H1 (cell line): ENCODE results near the gene PPCDC. TPM values are rescaled to one million over a fixed set of nuclear protein-coding genes. Genes with fewer than 3 reads are reported as not detected.

ENCODE experiments used
- CTCF ChIA-PET: fragments of 300-600 bp; sonication (Branson Sonifier 250); formaldehyde crosslinking; loops from one replicate; lab custom pipeline; 2021; ENCODE audit not compliant: partially characterized antibody; lab: Charles Lee
- POLR2A ChIA-PET: fragments of 300-600 bp; sonication (Branson Sonifier 250); formaldehyde crosslinking; loops from one replicate; lab custom pipeline; 2021; ENCODE audit warnings: inconsistent platforms; ENCODE audit not compliant: partially characterized antibody; lab: Charles Lee
- DNase-seq, 2 experiments: peaks; one replicate each; pipeline versions ENCODE4 v3.0.0 to v3.0.0-alpha.2; 2010 to 2022; ENCODE audit warnings: low spot score in 2 of 2, low read depth in 1 of 2, mixed read lengths in 1 of 2
- FAIRE-seq: peaks from 2 replicates; lab custom pipeline; 2011; peaks lifted over from hg19 to GRCh38; lab: Jason Lieb, UNC
- H2AFZ ChIP-seq: 2 replicates; pipeline ENCODE4 v1.8.1; 2012; ENCODE audit warnings: low read length, inconsistent platforms
- H2AK5ac ChIP-seq: 2 replicates; pipeline ENCODE4 v1.6.1; 2013; ENCODE audit warnings: low read depth, low read length
- H2BK120ac ChIP-seq: replicated peaks from 2 replicates; pipeline ENCODE3; 2013; ENCODE audit warnings: low read depth, low read length, inconsistent platforms
- H2BK12ac ChIP-seq: 2 replicates; pipeline ENCODE4 v1.6.1; 2013; ENCODE audit warnings: low read depth, low read length
- H2BK15ac ChIP-seq: 2 replicates; pipeline ENCODE4 v1.6.1; 2013; ENCODE audit warnings: low read length
- H2BK20ac ChIP-seq: 2 replicates; pipeline ENCODE4 v1.6.1; 2013; ENCODE audit warnings: low read length
- H2BK5ac ChIP-seq: 2 replicates; pipeline ENCODE4 v1.6.1; 2013; ENCODE audit warnings: low read depth, low read length
- H3K14ac ChIP-seq: 2 replicates; pipeline ENCODE4 v1.6.1; 2013; ENCODE audit warnings: inconsistent platforms; ENCODE audit not compliant: insufficient read length
- H3K18ac ChIP-seq: 2 replicates; pipeline ENCODE4 v1.6.1; 2013; ENCODE audit warnings: low read length; ENCODE audit errors: extremely low read depth
- H3K23ac ChIP-seq: 2 replicates; pipeline ENCODE4 v1.6.1; 2013; ENCODE audit warnings: inconsistent platforms; ENCODE audit not compliant: insufficient read length
- H3K23me2 ChIP-seq: 2 replicates; pipeline ENCODE4 v1.6.1; 2013; ENCODE audit warnings: low read depth, low read length
- H3K27ac ChIP-seq: 2 replicates; pipeline ENCODE4 v1.6.1; 2011; ENCODE audit warnings: low read depth, low read length, inconsistent platforms
- H3K27me3 ChIP-seq, 4 experiments: replicated peaks in 1 of 4; 1 replicate in 1 of 4; 2 replicates in 3 of 4; pipeline versions ENCODE4 v1.6.1 to v1.8.1; 2011 to 2013; ENCODE audit warnings: low read length in 3 of 4, mild to moderate bottlenecking in 3 of 4, inconsistent platforms in 2 of 4, mixed read lengths in 2 of 4, moderate library complexity in 1 of 4; ENCODE audit not compliant: control insufficient read depth in 3 of 4, insufficient read depth in 3 of 4; ENCODE audit errors: extremely low read depth in 1 of 4
- H3K36me3 ChIP-seq, 4 experiments: 2 replicates each; pipeline versions ENCODE4 v1.6.1 to v1.8.1; 2011 to 2013; ENCODE audit warnings: mild to moderate bottlenecking in 4 of 4, low read length in 3 of 4, moderate library complexity in 2 of 4, control low read depth in 1 of 4, inconsistent platforms in 1 of 4; ENCODE audit not compliant: insufficient read depth in 4 of 4, control insufficient read depth in 2 of 4
- H3K4ac ChIP-seq: replicated peaks from 2 replicates; pipeline ENCODE3; 2013; ENCODE audit warnings: low read length, low read depth, mixed read lengths, inconsistent platforms; ENCODE audit not compliant: insufficient read length
- H3K4me1 ChIP-seq, 4 experiments: replicated peaks in 1 of 4; 1 replicate in 1 of 4; 2 replicates in 3 of 4; pipeline versions ENCODE4 v1.6.1 to v1.8.1; 2011 to 2013; ENCODE audit warnings: low read length in 3 of 4, inconsistent platforms in 2 of 4, mixed read lengths in 1 of 4; ENCODE audit not compliant: insufficient read depth in 4 of 4, control insufficient read depth in 3 of 4
- H3K4me2 ChIP-seq, 2 experiments: 2 replicates each; pipeline versions ENCODE4 v1.6.1 to v1.8.1; 2011 to 2013; ENCODE audit warnings: low read depth in 2 of 2, low read length in 2 of 2, control low read depth in 1 of 2, inconsistent platforms in 1 of 2, mild to moderate bottlenecking in 1 of 2; ENCODE audit not compliant: insufficient read depth in 1 of 2
- H3K4me3 ChIP-seq, 4 experiments: fragments of 200-600, 300-600 bp in 1 of 4; sonication (generic), shearing (Covaris generic), sonication (Bioruptor Twin) in 1 of 4; 2 replicates each; pipeline versions ENCODE4 v1.5.1 to v1.8.1; 2011 to 2016; ENCODE audit warnings: low read length in 4 of 4, low read depth in 3 of 4, control low read depth in 2 of 4, inconsistent platforms in 2 of 4, mild to moderate bottlenecking in 2 of 4, mixed read lengths in 1 of 4, moderate library complexity in 1 of 4; ENCODE audit not compliant: insufficient read depth in 2 of 4; ENCODE audit errors: extremely low read depth in 1 of 4
- H3K56ac ChIP-seq: replicated peaks from 2 replicates; pipeline ENCODE3; 2013; ENCODE audit warnings: low read depth, mild to moderate bottlenecking, mixed read lengths, low read length, inconsistent platforms; ENCODE audit not compliant: insufficient read length
- H3K79me1 ChIP-seq: 2 replicates; pipeline ENCODE4 v1.6.1; 2013; ENCODE audit warnings: low read depth, low read length, control low read depth
- H3K79me2 ChIP-seq, 2 experiments: 2 replicates each; pipeline versions ENCODE4 v1.6.1 to v1.8.1; 2012 to 2013; ENCODE audit warnings: low read length in 2 of 2, mild to moderate bottlenecking in 2 of 2, inconsistent platforms in 1 of 2; ENCODE audit not compliant: insufficient read depth in 2 of 2, control insufficient read depth in 1 of 2
- H3K9ac ChIP-seq, 4 experiments: replicated peaks in 1 of 4; 1 replicate in 1 of 4; 2 replicates in 3 of 4; pipeline versions ENCODE4 v1.6.1 to v1.8.1; 2011 to 2013; ENCODE audit warnings: low read depth in 3 of 4, low read length in 3 of 4, control low read depth in 2 of 4, mild to moderate bottlenecking in 2 of 4, moderate library complexity in 2 of 4, inconsistent platforms in 1 of 4; ENCODE audit errors: extremely low read depth in 1 of 4
- H3K9me3 ChIP-seq, 2 experiments: 2 replicates each; pipeline versions ENCODE4 v1.6.1 to v1.8.1; 2012 to 2013; ENCODE audit warnings: mild to moderate bottlenecking in 2 of 2, moderate library complexity in 2 of 2, control low read depth in 1 of 2, inconsistent platforms in 1 of 2, low read depth in 1 of 2, low read length in 1 of 2, mixed read lengths in 1 of 2; ENCODE audit not compliant: insufficient read depth in 2 of 2
- H4K20me1 ChIP-seq, 2 experiments: replicated peaks in 1 of 2; 2 replicates each; pipeline versions ENCODE3 to v1.8.1; 2011 to 2013; ENCODE audit warnings: inconsistent platforms in 2 of 2, low read length in 2 of 2, mild to moderate bottlenecking in 1 of 2; ENCODE audit not compliant: insufficient read depth in 2 of 2, control insufficient read depth in 1 of 2
- H4K5ac ChIP-seq: 2 replicates; pipeline ENCODE4 v1.6.1; 2013; ENCODE audit warnings: low read length, low read depth, mixed read lengths, inconsistent platforms; ENCODE audit not compliant: insufficient read length
- H4K8ac ChIP-seq: 2 replicates; pipeline ENCODE4 v1.8.0; 2013; ENCODE audit warnings: mild to moderate bottlenecking, moderate library complexity, low read length, inconsistent platforms; ENCODE audit not compliant: insufficient read depth; ENCODE audit errors: extremely low read depth
- H4K91ac ChIP-seq: replicated peaks from 2 replicates; pipeline ENCODE3; 2013; ENCODE audit warnings: low read length, mixed read lengths, inconsistent platforms; ENCODE audit not compliant: insufficient read length
- GTF2F1 ChIP-seq: IDR thresholded peaks from 2 replicates; pipeline ENCODE4 v1.6.1; 2012; ENCODE audit warnings: low read depth, low read length, improper control_type of control experiment, borderline replicate concordance
- WGBS, 2 experiments: shearing (Covaris generic) in 1 of 2; methylation state at CpG; one replicate each; pipeline versions ENCODE4 v1.1.6 to v1.1.7; 2013 to 2015; ENCODE audit warnings: low lambda C conversion rate in 2 of 2, mixed read lengths in 2 of 2, inconsistent platforms in 1 of 2, low coverage in 1 of 2, missing lambda C conversion rate in 1 of 2; ENCODE audit not compliant: insufficient replicate concordance in 2 of 2, insufficient coverage in 1 of 2, insufficient read length in 1 of 2; ENCODE audit errors: extremely low coverage in 1 of 2, missing lambda C conversion rate in 1 of 2; 5-methylcytosine and 5-hydroxymethylcytosine counted together
- polyA plus RNA-seq, 7 experiments: library from polyadenylated mRNA; depleted of rRNA in 3 of 7; stranded (reverse) in 5 of 7; unstranded in 2 of 7; fragments of >200 nt in 5 of 7; fragments of 200-250 nt in 2 of 7; gene quantifications; 1 replicate in 5 of 7; 2 replicates in 1 of 7; 4 replicates in 1 of 7; pipeline versions ENCODE4 v1.2.1 to v1.2.3, GENCODE V29; 2011 to 2013; ENCODE audit warnings: missing spikeins in 2 of 7, mixed read lengths in 2 of 7
- total RNA-seq: library from RNA; stranded (reverse); fragmentation: NEBNext Ultra II Directional; extraction: Animal tissue kit (Norgen Biotek cat#: 25700); gene quantifications from 2 replicates; pipeline ENCODE4 v1.2.1, GENCODE V29; 2021

Gene PPCDC
- total and polyA plus RNA-seq, 2 of the 8 experiments (the other 6 are each of a cell fraction or from before 2014, with no cell fraction given): 11.3 to 29.7 TPM

DNA sequence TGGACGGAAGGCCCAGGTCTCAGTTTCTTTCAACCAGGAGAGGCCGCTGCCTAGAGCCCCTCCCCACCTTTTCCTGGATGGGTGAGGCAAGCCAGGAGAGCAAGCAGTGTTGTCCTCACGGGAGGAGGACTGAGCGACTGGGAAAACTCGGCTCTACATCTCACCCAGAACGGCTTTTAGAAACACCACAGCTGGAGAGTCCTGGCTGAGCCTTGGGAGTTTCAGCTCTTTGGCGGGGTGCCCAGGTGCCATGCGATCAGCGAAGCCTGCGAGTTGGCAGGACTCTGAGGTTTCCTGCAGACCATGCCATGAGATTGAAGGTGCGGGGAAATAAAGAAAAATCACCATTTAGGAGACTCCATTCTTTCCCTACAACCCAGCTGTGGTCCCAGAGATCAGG lies 26.0 kb downstream of the PPCDC start:
- FAIRE-seq (no peak), DNase-seq (no peak)
- no peak overlapping the region for H2AFZ ChIP-seq
- H3K4me3 ChIP-seq: no peak overlapping the region
- H4K5ac ChIP-seq: no peak overlapping the region
- H3K36me3 ChIP-seq: no peaks in the 10 kb centered on the region; a peak in 1 of 8 replicates
- H3K9ac ChIP-seq: no peak overlapping the region
- H4K20me1 ChIP-seq: peaks cover 2 to 6% of the 10 kb centered on the region in 2 experiments
- no peak overlapping the region for H4K91ac ChIP-seq
- H2BK12ac ChIP-seq: no peak overlapping the region
- H3K79me1 ChIP-seq: no peaks in the 10 kb centered on the region; the same call in 1 of the 2 replicates
- no peak overlapping the region for H2AK5ac ChIP-seq
- ChIA-PET POLR2A (interaction anchor here (1.0 to 1.5 kb wide), 3 partner anchors 9 to 159 kb away, joined by 3 read pairs; no protein-coding TSS in a partner anchor), CTCF (interaction anchor here (0.6 to 0.9 kb wide), 2 partner anchors 24 to 583 kb away, joined by 3 read pairs; no protein-coding TSS in a partner anchor)
- peaks cover 0 to 12% (median 8%) of the 10 kb centered on the region in 4 experiments; a peak in 5 of 7 replicates for H3K4me1 ChIP-seq
- H3K23ac ChIP-seq: no peak overlapping the region
- TF ChIP-seq GTF2F1: no peak
- H2BK20ac ChIP-seq: no peak overlapping the region
- no peaks in the 10 kb centered on the region for H3K27me3 ChIP-seq
- H3K18ac ChIP-seq: no peak overlapping the region
- 91% methylated on average over 11 of the region's 11 CpGs; no CpG with 5 or more reads in 1 of the 2 experiments for WGBS, 2 experiments
- H3K23me2 ChIP-seq: no peaks in the 10 kb centered on the region
- H2BK5ac ChIP-seq: no peak overlapping the region
- no peak overlapping the region for H3K4ac ChIP-seq
- H3K79me2 ChIP-seq: no peaks in the 10 kb centered on the region
- H3K56ac ChIP-seq: no peak overlapping the region
- no peak overlapping the region for H4K8ac ChIP-seq
- H3K27ac ChIP-seq: no peak overlapping the region
- H2BK120ac ChIP-seq: no peak overlapping the region
- no peak overlapping the region for H3K4me2 ChIP-seq
- H3K14ac ChIP-seq: no peak overlapping the region
- H2BK15ac ChIP-seq: no peak overlapping the region
- H3K9me3 ChIP-seq: no peaks in the 10 kb centered on the region
